Head of caudate nucleus (tissue), 42 donors: ENCODE data around the gene MS4A4E.
A peak's percentile ranks its signal among the peaks of the same experiment; 100 is the strongest.
"Not testable (repeated sequence)": the region's sequence is repeated elsewhere in the genome, so short reads cannot be mapped to it uniquely, and the experiment has no call there.

Source experiments
- DNase-seq, 42 donors: peaks; one replicate each; pipeline versions ENCODE4 v3.0.0 to v3.0.0-alpha.2; 2020 to 2021; ENCODE audit warnings: mixed read lengths in 7 of 42
- intact Hi-C: fragments of 100-400 bp; cut with DNase I; formaldehyde crosslinking; loops from one replicate; pipeline ENCODE4 v1.15.0; 2022

MS4A4E gene

DNA sequence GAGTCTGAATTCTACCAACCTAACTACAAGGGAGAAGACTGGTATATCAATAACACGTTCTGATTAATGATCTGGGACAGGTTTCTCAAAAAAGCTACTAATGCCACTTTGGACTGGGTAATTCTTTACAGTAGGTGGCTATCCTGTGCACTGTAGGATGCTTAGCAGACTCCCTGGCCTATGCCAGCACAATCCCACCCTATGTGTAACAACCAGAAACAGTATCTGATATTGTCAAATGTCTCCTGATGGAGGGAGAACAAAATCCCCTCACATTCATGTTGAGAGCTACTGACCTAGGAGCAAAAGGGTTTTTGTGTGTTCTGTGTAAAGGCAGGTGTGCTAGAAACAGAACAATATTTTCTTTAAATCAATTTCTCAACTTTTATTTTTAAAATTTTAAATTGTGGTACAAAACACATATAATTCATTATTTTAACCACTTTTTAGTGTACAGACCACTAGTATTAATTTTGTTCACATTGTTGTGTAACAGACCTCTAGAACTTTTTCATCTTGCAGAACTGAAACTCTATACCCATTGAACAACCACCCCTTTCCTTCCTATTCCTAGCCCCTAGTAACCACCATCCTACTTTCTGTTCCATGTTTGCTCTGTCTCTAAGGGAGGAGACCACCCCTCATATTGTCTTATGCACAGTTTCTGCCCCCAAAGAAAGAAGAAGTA is 58.0 kb downstream of the MS4A4E start:
- DNase-seq: peak in 2 of 42 donors; percentile 11 to 14
- intact Hi-C loops: no loop called here

DNA sequence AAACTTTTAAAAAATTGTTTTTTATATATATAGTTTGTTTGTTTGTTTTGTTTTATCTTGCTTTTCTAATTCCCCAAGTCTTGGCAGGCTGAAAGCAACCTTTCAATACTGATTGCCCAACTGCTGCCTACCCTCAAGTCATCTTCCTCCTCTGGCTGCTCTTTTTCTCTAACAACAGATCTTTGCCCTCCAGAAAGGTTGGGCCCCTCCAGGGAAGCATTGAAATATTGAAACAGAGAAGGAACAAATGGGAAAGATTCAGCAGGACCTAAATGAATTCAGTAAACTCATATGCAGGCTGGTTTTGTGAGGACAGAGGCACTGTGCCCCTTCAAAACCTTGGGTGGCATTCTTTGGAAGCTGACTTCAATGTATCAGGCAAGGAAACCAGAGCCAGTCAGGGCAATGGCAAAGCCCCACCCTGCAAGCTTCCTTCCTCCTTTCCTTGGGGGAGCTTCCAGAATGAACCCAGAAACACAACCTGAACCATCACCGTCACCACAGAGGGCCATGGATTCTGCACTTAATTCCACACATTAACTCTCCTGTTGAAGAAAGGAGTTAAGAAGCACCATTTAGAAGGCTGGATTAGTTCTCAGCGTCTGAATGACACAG is 59.2 kb downstream of the MS4A4E start:
- intact Hi-C loops: no loop called here

GRCh38 chr11:60182541-60183330 is 60.2 kb downstream of the MS4A4E start, which contains the start of gene MS4A6A:
Gene MS4A6A, minus strand, starts transcription at chr11:60183083. Its CDS starts 1,356 bp downstream, at chr11:60181727.
- DNase-seq: no peak
- intact Hi-C loops: no loop called here

More for the DNA sequence above, 59.2 kb downstream of the MS4A4E start:
- DNase-seq: peak in 9 of 42 donors; percentile 7 to 48 (median 17)

GRCh38 chr11:60175860-60176275 is 67.1 kb downstream of the MS4A4E start:
- no peak for DNase-seq

DNA sequence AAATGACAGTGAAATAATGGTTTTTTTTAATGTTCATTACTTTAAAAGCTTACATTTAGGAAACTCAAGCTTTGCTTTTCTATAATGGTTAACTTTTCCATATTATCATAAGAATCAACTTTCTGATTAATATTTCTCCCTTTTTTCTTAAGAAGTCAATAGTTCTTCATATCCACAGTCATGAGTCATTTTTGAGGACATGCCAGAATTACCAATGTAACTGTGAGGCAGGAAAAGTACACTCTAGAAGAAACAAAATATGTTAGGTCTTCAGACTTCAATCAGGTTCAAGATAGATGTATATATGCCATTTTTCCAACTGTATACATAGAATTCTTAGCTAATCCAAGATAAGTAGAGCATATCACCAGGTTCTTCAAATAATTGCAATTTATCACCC is 70.9 kb downstream of the MS4A4E start:
- intact Hi-C loops: no loop called here
- no peak for DNase-seq

More at GRCh38 chr11:60175860-60176275, 67.1 kb downstream of the MS4A4E start:
- intact Hi-C loops: no loop called here

GRCh38 chr11:60170566-60170965 is 72.4 kb downstream of the MS4A4E start:
- DNase-seq: no peak
- intact Hi-C loops: no loop called here

DNA sequence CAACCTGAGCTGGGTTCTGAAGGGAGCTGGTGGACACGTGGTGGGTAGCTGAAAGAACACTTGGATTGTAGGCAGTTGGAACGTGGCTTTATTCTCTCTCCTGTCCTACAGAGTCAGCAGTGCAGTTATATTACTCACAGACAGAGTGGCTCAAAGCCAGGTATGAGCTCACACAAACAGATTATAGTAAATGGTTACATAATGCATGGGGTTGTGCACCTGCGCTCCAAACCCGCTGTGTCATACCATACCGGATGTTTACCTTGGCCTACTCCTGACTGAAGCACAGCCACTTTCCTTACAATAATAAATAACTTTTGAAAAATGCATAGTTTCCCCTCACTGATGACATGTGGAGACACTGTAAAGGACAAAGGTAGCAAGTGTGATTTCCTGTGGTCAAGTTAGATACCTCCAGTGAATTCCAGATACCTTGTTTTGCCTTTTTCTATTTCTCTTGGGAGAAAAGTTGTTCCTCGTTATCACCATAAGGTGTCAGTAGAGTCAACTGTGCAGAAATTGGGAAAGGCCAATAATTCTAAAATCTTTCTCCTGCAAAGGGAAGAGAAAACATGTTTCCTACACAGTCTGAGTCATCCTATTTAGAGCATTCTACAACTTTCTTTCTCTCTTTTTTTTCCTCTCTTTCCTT is 73.5 kb downstream of the MS4A4E start:
- intact Hi-C loops: no loop called here
- DNase-seq: no peak

DNA sequence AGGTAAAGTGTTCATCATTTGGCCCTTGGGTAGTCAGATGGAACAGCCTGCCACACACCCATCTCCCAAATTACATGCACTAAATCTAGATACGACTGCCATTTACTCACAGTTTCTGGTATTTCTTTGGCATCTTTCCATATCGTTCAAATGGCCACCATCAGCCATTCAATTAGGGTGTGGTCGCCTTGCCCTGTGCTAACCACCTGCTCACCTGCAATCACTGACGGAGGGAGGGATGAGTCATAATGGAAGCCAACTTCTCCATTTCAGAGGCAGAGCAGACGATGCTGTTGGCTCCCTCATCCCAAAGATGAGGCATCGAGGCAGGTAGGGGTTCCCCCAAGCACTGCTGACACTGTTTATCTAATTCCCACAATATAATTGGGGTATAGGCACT is 74.6 kb downstream of the MS4A4E start:
- intact Hi-C loops: no loop called here
- no peak for DNase-seq

- DNase-seq: no peak
- intact Hi-C loops: no loop called here
These were observed 77.0 kb downstream of the MS4A4E start for GRCh38 chr11:60165951-60166350.

GRCh38 chr11:60165538-60165937 is 77.4 kb downstream of the MS4A4E start:
- intact Hi-C loops: no loop called here

GRCh38 chr11:60164550-60165075 is 78.3 kb downstream of the MS4A4E start:
- DNase-seq: no peak
- intact Hi-C loops: no loop called here

More at GRCh38 chr11:60165538-60165937, 77.4 kb downstream of the MS4A4E start:
- no peak for DNase-seq

- no peak for DNase-seq
- intact Hi-C loops: no loop called here
These were observed 81.2 kb downstream of the MS4A4E start for GRCh38 chr11:60161766-60162165.

GRCh38 chr11:60161107-60161506 is 81.8 kb downstream of the MS4A4E start:
- intact Hi-C loops: no loop called here
- DNase-seq: no peak

DNA sequence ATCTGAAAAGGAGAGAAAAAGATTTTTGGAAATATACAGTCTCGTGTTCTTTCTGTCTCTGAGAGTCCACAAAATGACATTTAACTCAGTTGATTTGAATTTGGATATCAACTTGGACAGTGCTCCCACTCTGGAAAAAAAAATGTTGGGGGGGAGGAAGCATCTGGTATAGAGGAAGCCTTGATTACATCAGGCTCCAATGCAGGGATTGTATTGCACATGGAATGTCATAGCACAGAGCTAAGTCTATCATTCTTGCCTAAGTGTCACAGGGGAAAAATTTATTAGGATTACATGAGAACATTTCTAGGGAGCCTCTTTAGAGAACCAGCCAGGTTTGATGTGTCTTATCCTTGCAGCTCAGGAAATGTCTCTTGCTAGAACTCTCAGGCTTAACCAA is 83.1 kb downstream of the MS4A4E start:
- intact Hi-C loops: no loop called here
- no peak for DNase-seq

DNA sequence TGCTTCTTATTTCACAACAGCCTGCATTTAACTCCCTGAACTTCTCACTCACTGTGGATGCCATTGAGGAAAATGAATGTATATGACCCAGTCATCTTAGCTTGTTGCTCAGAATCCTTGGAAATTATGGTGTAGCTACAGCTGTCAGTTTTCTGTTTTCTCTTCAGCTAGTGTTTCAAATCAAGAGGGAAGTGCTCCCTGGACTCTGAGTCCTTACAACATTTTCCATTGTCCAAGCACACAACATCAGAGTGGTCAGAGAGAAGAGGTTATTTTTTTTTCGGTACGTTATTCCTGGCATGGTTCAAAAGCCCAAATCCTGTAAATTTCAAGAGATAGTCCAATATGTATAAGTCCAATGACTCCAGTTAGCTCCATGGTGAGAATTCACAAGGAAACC is 83.7 kb downstream of the MS4A4E start:
- no peak for DNase-seq
- intact Hi-C loops: no loop called here

- DNase-seq: no peak
- intact Hi-C loops: no loop called here
These were observed 84.3 kb downstream of the MS4A4E start for GRCh38 chr11:60158636-60159035.

- intact Hi-C loops: no loop called here
- no peak for DNase-seq
These were observed 87.0 kb downstream of the MS4A4E start for GRCh38 chr11:60155931-60156330.

GRCh38 chr11:60152727-60153126 is 90.2 kb downstream of the MS4A4E start:
- DNase-seq, intact Hi-C loops: not testable (repeated sequence)

DNA sequence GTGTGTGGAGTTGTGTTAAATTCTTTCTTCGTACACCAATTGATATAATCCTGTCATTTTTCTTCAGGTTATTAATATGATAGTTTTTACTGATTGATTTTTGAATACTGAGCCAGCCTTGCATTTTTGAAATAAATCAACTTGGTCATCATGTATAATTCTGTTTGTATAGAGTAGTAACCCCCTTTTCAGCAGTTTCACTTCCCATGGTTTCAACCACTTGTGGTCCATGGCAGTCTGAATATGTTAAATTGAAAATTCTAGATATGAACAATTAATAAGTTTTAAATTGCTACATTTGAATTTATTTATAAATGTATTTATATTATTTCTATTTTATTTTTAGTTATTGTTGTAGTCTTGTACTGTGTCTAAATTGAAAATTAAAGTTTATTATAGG is 92.7 kb downstream of the MS4A4E start:
- intact Hi-C loops: no loop called here

More for the DNA sequence above, 92.7 kb downstream of the MS4A4E start:
- DNase-seq: no peak
